ENCODE measurements around the gene MRPL30.

Gene MRPL30

DNA sequence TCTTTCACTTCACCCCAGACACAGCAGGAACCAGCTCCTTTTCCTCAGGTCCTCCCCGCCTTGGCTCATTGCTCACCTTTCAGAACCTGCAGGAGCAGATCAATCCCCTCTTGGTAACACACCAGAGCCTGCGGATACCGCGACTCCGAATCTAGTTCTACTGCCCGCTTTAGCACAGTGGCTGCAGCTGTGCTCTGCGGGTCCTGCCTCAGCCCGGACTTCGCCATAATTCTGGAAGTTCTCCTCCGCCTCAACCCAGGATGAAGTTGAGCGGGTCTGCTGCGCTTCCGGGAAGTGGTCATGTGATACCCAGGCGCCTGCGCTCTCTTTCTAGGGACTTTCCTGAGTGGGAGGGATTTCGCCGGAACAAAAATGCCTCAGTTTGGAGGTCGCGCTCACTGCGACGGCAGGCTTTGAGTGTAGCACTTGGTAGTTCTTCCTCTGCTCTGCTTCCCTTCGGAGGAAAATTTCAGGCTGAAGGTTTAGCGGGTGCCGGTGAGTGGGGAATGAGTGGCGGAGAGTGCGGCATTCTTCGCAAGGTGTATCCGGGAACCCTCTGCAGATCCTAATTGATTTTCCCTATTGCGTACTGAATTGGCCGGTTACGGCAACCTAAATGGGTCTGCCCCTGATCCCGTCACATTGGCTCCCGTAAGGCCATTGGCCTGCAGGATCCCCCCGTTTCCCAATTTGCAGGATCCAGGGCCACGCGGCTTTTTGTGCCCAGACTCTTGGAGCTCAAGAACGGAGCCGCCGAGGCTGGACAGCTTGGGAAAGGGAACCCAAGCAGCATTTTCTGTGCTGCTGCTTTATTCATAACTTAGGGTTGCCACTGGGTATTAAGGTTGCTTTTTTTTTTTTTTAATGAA is at the start of gene MRPL30, which contains the start of gene MITD1:
MRPL30 (plus strand) TSS at position 430 of the 869 bp plus-strand sequence. CDS start 5,020 bp downstream, outside the sequence.
MITD1 (minus strand) TSS at position 304 of the 869 bp plus-strand sequence; CDS start at position 227, 77 bp downstream.
- TF ChIP-seq, protein P1, sequence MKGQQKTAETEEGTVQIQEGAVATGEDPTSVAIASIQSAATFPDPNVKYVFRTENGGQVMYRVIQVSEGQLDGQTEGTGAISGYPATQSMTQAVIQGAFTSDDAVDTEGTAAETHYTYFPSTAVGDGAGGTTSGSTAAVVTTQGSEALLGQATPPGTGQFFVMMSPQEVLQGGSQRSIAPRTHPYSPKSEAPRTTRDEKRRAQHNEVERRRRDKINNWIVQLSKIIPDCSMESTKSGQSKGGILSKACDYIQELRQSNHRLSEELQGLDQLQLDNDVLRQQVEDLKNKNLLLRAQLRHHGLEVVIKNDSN (IDR thresholded peaks at IDR 0.05) = peak; percentile 97
- no peak for TF ChIP-seq ZBTB7A (IDR thresholded peaks at IDR 0.05; ENCODE audit: low read depth)
- TF ChIP-seq EP300 (IDR thresholded peaks at IDR 0.05; ENCODE audit: borderline replicate concordance) = peak; percentile 63; the same call in 1 of the 2 replicates
- TF ChIP-seq TCF12 (IDR thresholded peaks at IDR 0.05; ENCODE audit: low read depth) = 0 out of 2 replicates have a peak, but pooled peaks have one; percentile 57
- TF ChIP-seq, protein P2, sequence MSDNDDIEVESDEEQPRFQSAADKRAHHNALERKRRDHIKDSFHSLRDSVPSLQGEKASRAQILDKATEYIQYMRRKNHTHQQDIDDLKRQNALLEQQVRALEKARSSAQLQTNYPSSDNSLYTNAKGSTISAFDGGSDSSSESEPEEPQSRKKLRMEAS (IDR thresholded peaks at IDR 0.05) = peak; percentile 78
- peak; percentile 49; the same call in 1 of the 2 replicates for TF ChIP-seq YY1 (IDR thresholded peaks at IDR 0.05; ENCODE audit: low read depth)
- TF ChIP-seq NFIC (IDR thresholded peaks at IDR 0.05) = no peak
- peak; percentile 60 for TF ChIP-seq EGR1 (IDR thresholded peaks at IDR 0.05)
- TF ChIP-seq FOXM1 (IDR thresholded peaks at IDR 0.05; ENCODE audit: borderline replicate concordance, low read depth) = no peak
- peak; percentile 98 for TF ChIP-seq TAF1 (IDR thresholded peaks at IDR 0.05; ENCODE audit: low read depth)

DNA sequence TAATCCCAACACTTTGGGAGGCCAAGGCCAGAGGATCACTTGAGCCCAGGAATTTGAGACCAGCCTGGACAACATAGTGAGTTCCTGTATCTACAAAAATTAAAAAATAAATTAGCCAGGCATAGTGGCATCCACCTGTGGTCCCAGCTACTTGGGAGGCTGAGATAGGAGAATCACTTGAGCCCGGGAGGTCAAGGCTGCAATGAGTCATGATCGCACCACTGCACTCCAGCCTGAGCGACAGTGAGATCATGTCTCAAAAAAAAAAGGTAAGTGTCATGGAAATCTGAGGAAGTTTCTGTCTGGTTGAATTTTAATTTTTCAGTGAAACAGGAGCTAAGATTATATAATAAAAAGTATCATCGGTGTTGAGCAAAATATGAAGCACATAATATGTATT is 42.0 kb upstream of the MRPL30 start:
- TF ChIP-seq TAF1 (IDR thresholded peaks at IDR 0.05; ENCODE audit: low read depth) (no peak), EP300 (IDR thresholded peaks at IDR 0.05; ENCODE audit: borderline replicate concordance) (no peak), ZBTB7A (IDR thresholded peaks at IDR 0.05; ENCODE audit: low read depth) (no peak), EGR1 (IDR thresholded peaks at IDR 0.05) (no peak), FOXM1 (IDR thresholded peaks at IDR 0.05; ENCODE audit: borderline replicate concordance, low read depth) (no peak), NFIC (IDR thresholded peaks at IDR 0.05) (no peak), RAD21 (IDR thresholded peaks at IDR 0.05; ENCODE audit: low read depth) (no peak), TCF12 (IDR thresholded peaks at IDR 0.05; ENCODE audit: low read depth) (no peak), CEBPB (IDR thresholded peaks at IDR 0.05) (no peak)
- TF ChIP-seq, protein P3, sequence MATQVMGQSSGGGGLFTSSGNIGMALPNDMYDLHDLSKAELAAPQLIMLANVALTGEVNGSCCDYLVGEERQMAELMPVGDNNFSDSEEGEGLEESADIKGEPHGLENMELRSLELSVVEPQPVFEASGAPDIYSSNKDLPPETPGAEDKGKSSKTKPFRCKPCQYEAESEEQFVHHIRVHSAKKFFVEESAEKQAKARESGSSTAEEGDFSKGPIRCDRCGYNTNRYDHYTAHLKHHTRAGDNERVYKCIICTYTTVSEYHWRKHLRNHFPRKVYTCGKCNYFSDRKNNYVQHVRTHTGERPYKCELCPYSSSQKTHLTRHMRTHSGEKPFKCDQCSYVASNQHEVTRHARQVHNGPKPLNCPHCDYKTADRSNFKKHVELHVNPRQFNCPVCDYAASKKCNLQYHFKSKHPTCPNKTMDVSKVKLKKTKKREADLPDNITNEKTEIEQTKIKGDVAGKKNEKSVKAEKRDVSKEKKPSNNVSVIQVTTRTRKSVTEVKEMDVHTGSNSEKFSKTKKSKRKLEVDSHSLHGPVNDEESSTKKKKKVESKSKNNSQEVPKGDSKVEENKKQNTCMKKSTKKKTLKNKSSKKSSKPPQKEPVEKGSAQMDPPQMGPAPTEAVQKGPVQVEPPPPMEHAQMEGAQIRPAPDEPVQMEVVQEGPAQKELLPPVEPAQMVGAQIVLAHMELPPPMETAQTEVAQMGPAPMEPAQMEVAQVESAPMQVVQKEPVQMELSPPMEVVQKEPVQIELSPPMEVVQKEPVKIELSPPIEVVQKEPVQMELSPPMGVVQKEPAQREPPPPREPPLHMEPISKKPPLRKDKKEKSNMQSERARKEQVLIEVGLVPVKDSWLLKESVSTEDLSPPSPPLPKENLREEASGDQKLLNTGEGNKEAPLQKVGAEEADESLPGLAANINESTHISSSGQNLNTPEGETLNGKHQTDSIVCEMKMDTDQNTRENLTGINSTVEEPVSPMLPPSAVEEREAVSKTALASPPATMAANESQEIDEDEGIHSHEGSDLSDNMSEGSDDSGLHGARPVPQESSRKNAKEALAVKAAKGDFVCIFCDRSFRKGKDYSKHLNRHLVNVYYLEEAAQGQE (IDR thresholded peaks at IDR 0.05; ENCODE audit: low read depth) = no peak
- TF ChIP-seq, protein P1 (IDR thresholded peaks at IDR 0.05) = no peak
- TF ChIP-seq, protein P2 (IDR thresholded peaks at IDR 0.05) = no peak

DNA sequence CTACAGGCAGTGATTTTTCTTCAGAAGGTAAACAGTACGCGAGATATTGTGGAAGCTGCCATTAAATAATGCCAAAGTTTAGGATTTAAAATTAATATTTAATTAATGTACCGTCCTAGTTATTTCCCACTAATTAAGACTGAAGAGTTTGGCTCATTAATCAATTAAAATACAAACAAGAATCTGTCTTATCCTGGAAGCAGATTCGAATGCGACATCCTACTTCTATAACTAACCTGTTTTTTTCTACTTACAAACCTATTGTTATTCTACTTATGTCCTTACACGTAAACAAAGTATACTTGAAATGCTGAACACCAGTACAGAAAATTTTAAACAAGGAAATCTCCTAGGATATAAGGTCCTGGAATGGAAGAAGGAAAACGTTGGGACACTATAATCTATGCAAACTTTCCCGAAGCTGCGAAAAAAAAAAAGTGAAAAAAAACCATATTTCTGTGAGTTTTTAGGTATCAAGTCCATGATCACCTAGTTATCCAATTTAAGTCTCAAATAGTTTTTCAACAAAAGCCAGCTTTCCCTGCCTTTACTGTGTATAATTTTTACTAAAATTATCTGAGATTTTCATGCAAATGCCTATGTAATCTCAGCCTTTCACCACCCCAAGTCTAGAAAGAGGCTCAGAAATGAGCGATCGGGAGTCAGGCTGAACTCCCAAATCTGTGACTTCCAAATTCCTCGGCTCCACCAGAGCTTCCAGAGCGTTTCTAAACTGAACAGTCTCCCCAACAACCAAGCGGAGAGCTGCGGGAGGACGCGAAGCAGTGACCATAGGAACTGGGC is 40.7 kb upstream of the MRPL30 start:
- TF ChIP-seq TEAD4 (IDR thresholded peaks at IDR 0.05) (no peak; the same call in 1 of the 2 replicates), EGR1 (IDR thresholded peaks at IDR 0.05) (no peak), EP300 (IDR thresholded peaks at IDR 0.05; ENCODE audit: borderline replicate concordance) (no peak)

DNA sequence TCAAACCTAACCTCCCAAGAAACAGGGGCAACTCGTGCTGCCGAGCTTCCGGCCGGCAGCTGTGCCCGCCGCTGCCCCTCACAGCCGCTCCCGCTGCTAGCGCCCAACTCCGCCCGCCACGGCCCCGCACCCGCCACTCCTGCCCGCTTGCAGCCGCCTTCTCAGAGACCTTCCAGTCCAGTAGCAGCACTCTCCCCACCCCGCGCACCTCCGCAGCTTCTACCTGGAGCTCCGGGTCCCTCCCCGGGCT is 40.2 kb upstream of the MRPL30 start:
- TF ChIP-seq, protein P3 (IDR thresholded peaks at IDR 0.05; ENCODE audit: low read depth) = no peak
- TF ChIP-seq, protein P2 (IDR thresholded peaks at IDR 0.05) = peak; percentile 71

DNA sequence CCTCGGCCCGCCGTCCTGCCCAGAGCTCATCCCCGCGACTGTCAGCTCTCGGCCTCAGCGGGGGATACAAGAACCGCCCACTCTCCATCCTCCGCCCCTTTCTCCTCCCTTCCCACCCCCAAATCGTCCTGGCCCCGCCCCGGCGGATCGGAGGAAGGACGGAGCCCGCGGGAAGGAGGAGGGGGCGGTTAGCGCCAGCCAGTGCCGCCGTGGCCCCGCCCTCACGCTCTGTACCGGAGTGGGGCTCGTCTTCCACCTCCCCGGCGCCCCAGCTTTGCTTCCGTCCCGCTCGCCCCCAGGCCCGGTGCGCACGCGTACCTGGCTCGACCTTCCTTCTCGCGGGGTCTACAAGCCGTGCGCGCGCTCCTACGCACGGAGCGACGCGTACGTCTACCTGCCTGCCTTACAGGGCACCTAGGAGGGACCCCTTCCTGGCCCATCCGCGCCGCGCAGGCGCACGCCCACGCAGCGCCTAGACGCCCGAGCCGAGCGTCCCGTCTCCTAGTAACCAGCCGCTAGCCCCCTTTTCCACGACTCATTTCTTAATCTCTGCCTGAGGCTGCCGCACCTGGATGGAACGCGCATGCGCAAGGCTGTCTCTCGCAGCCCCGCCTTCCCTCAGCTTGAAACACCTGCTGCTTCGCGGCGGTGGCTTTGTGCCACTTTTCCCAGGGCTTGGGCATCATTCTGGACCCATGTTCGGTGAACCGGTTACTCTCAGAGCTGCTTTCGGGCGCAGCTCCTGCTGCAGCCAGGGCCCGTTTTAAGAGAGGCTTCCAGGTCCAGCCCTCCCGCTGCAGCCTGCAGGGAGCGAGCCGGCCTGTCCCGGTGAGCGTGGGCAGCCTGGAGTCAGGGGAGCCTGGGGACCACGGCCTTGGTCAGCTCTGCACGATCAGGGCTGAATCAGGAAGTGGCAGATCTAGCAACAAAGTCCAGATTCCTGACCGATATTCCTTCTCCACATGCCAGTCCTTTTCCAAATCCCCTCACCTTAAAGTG is 39.6 kb upstream of the MRPL30 start, which contains the start of gene C2orf15:
C2orf15 (plus strand) TSS at position 598 of the 999 bp plus-strand sequence. CDS start 8,852 bp downstream, outside the sequence.
- TF ChIP-seq, protein P1 (IDR thresholded peaks at IDR 0.05) = no peak
- no peak for TF ChIP-seq NFIC (IDR thresholded peaks at IDR 0.05)
- no peak for TF ChIP-seq FOXM1 (IDR thresholded peaks at IDR 0.05; ENCODE audit: borderline replicate concordance, low read depth)
- TF ChIP-seq TEAD4 (IDR thresholded peaks at IDR 0.05) = no peak
- TF ChIP-seq TAF1 (IDR thresholded peaks at IDR 0.05; ENCODE audit: low read depth) = peak; percentile 77
- TF ChIP-seq TCF12 (IDR thresholded peaks at IDR 0.05; ENCODE audit: low read depth) = no peak; the same call in 1 of the 2 replicates
- TF ChIP-seq CREB1 (IDR thresholded peaks at IDR 0.05; ENCODE audit: low read depth) = no peak
- TF ChIP-seq RAD21 (IDR thresholded peaks at IDR 0.05; ENCODE audit: low read depth) = no peak
- TF ChIP-seq YY1 (IDR thresholded peaks at IDR 0.05; ENCODE audit: low read depth) = no peak; the same call in 1 of the 2 replicates
- TF ChIP-seq, protein P3 (IDR thresholded peaks at IDR 0.05; ENCODE audit: low read depth) = no peak
- TF ChIP-seq EGR1 (IDR thresholded peaks at IDR 0.05) = peak; percentile 100
- TF ChIP-seq ZBTB7A (IDR thresholded peaks at IDR 0.05; ENCODE audit: low read depth) = no peak; the same call in 1 of the 2 replicates
- TF ChIP-seq, protein P2 (IDR thresholded peaks at IDR 0.05) = peak; percentile 48
- peak; percentile 23; the same call in 1 of the 2 replicates for TF ChIP-seq CEBPB (IDR thresholded peaks at IDR 0.05)
- TF ChIP-seq EP300 (IDR thresholded peaks at IDR 0.05; ENCODE audit: borderline replicate concordance) = no peak

Measured in Ishikawa (cell line).